ENCODE measurements around the gene PGGHG. TPM values are rescaled to one million over a fixed set of nuclear protein-coding genes. Genes with fewer than 3 reads are reported as not detected.

The PGGHG gene
- total and polyA plus RNA-seq, 12 donors, result 0.55 to 77.2 (median 7.1) TPM

- Histone ChIP-seq H3K36me3 (replicated peaks in 1 of 2) (no peaks in the 10 kb centered on the region), H3K4me3 (no peak overlapping the region), H3K4me1 (replicated peaks in 1 of 2) (peaks cover 0 to 13% of the 10 kb centered on the region in 2 donors), H3K27ac (no peak overlapping the region), H3K9me3 (replicated peaks in 1 of 3) (no peaks in the 10 kb centered on the region), H3K27me3 (peaks cover 48% of the 10 kb centered on the region)
- peak in 1 of 7 donors; percentile 2 for DNase-seq
- intact Hi-C loops (cut with DNase I), result no loop called here
- no peak for TF ChIP-seq POLR2A (IDR thresholded peaks at IDR 0.05)
- TF ChIP-seq, protein P1, sequence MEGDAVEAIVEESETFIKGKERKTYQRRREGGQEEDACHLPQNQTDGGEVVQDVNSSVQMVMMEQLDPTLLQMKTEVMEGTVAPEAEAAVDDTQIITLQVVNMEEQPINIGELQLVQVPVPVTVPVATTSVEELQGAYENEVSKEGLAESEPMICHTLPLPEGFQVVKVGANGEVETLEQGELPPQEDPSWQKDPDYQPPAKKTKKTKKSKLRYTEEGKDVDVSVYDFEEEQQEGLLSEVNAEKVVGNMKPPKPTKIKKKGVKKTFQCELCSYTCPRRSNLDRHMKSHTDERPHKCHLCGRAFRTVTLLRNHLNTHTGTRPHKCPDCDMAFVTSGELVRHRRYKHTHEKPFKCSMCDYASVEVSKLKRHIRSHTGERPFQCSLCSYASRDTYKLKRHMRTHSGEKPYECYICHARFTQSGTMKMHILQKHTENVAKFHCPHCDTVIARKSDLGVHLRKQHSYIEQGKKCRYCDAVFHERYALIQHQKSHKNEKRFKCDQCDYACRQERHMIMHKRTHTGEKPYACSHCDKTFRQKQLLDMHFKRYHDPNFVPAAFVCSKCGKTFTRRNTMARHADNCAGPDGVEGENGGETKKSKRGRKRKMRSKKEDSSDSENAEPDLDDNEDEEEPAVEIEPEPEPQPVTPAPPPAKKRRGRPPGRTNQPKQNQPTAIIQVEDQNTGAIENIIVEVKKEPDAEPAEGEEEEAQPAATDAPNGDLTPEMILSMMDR (IDR thresholded peaks at IDR 0.05), result no peak
- 23 to 41% (median 36%) methylated on average over 8 to 26 of the region's 26 CpGs for WGBS, 4 donors
Measured at GRCh38 chr11:281486-282161, 7.3 kb upstream of the PGGHG start.

- WGBS, 4 donors, result 46 to 75% (median 63%) methylated on average over 4 of the region's 4 CpGs
- peak in 1 of 7 donors; percentile 3 for DNase-seq
- Histone ChIP-seq H3K9me3 (replicated peaks in 1 of 3) (no peaks in the 10 kb centered on the region), H3K36me3 (replicated peaks in 1 of 2) (no peaks in the 10 kb centered on the region), H3K4me1 (replicated peaks in 1 of 2) (peaks cover 0 to 13% of the 10 kb centered on the region in 2 donors), H3K27ac (no peak overlapping the region), H3K4me3 (no peak overlapping the region), H3K27me3 (peaks cover 48% of the 10 kb centered on the region)
- no peak for TF ChIP-seq POLR2A (IDR thresholded peaks at IDR 0.05)
- TF ChIP-seq, protein P1 (IDR thresholded peaks at IDR 0.05), result no peak
- intact Hi-C loops (cut with DNase I), result no loop called here
Measured at GRCh38 chr11:282171-282570, 6.8 kb upstream of the PGGHG start.

DNA sequence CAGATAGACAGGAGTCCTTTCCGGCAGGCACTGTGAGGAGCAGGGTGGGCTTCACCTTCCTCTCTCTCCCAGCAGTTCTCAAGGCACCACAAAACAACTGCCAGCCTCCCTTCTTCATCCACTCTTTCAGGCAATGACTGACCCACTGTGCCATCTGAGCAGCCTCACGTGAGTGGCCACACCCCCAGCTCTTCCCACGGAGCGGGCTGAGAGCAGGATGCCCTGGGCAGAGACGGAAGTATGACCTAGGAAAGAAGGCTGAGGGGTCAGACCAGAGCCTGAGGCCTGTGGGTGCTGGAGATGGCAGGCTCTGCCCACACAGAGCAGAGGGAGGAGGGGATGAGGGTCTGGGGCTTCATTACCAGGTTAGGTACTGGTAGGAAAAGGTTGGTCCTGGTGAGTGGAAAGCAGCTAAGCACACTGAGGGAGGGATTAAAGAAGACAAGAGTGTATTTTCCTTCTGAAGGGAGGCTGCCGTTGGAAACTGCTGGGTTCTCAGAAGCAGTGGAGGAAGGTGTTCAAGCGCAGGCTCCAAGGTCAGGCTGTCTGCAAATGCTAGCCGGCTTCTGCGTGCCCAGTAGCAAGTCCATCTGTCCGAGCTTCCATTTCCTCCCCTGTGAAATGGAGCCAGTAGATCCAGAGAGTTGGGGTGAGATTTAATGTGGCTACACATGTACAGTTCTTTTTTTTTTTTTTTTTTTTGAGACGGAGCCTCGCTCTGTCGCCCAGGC, 6.1 kb upstream of the PGGHG start:
- Histone ChIP-seq H3K4me3 (no peak overlapping the region), H3K27ac (no peak overlapping the region), H3K27me3 (peaks cover 48% of the 10 kb centered on the region), H3K9me3 (replicated peaks in 1 of 3) (no peaks in the 10 kb centered on the region), H3K4me1 (replicated peaks in 1 of 2) (peaks cover 0 to 13% of the 10 kb centered on the region in 2 donors), H3K36me3 (replicated peaks in 1 of 2) (no peaks in the 10 kb centered on the region)
- WGBS, 4 donors, result 46 to 61% (median 50%) methylated on average over 11 to 13 of the region's 13 CpGs
- peak in 1 of 7 donors; percentile 7 for DNase-seq
- intact Hi-C loops (cut with DNase I), result no loop called here
- no peak for TF ChIP-seq POLR2A (IDR thresholded peaks at IDR 0.05)
- TF ChIP-seq, protein P1 (IDR thresholded peaks at IDR 0.05), result no peak

GRCh38 chr11:283405-284104, 5.4 kb upstream of the PGGHG start:
- TF ChIP-seq, protein P1 (IDR thresholded peaks at IDR 0.05), result no peak
- TF ChIP-seq POLR2A (IDR thresholded peaks at IDR 0.05), result no peak
- intact Hi-C loops (cut with DNase I), result no loop called here

More at GRCh38 chr11:283405-284104, 5.4 kb upstream of the PGGHG start:
- no peak overlapping the region for H3K27ac ChIP-seq
- 80 to 85% (median 81%) methylated on average over 23 of the region's 23 CpGs for WGBS, 4 donors
- no peaks in the 10 kb centered on the region for H3K36me3 ChIP-seq (replicated peaks in 1 of 2)
- H3K4me1 ChIP-seq (replicated peaks in 1 of 2), result peaks cover 0 to 13% of the 10 kb centered on the region in 2 donors
- no peaks in the 10 kb centered on the region for H3K9me3 ChIP-seq (replicated peaks in 1 of 3)
- peak in 1 of 7 donors; percentile 10 for DNase-seq
- H3K27me3 ChIP-seq, result peaks cover 45% of the 10 kb centered on the region
- no peak overlapping the region for H3K4me3 ChIP-seq
